Activated CD4-positive, alpha-beta T cell treated with anti-CD3 and anti-CD28 coated beads for 24 hours (primary cell): ENCODE measurements around the gene SUPT5H.
A peak's percentile ranks its signal among the peaks of the same experiment; 100 is the strongest.

Experiments
- DNase-seq, 2 donors: peaks; one replicate each; pipeline ENCODE4 v3.0.0-alpha.2; 2020; ENCODE audit warnings: low read depth in 2 of 2

The SUPT5H gene

GRCh38 chr19:39445196-39446111 is at the start of gene SUPT5H:
Gene SUPT5H (plus strand): TSS chr19:39445582. CDS start chr19:39445891, 309 bp downstream.
- DNase-seq = peak; percentile 92 to 96

- peak; percentile 94 to 96 for DNase-seq
Measured at GRCh38 chr19:39397360-39398296, 47.8 kb upstream of the SUPT5H start.

GRCh38 chr19:39398297-39398864 is 47.0 kb upstream of the SUPT5H start:
- no peak for DNase-seq

- DNase-seq = no peak
Measured at GRCh38 chr19:39399668-39400050, 45.7 kb upstream of the SUPT5H start.

GRCh38 chr19:39400061-39400460 is 45.3 kb upstream of the SUPT5H start:
- DNase-seq = no peak

- no peak for DNase-seq
Measured at GRCh38 chr19:39401070-39401548, 44.3 kb upstream of the SUPT5H start.

- DNase-seq = peak; percentile 53 to 69
Measured at GRCh38 chr19:39401549-39402345, 43.6 kb upstream of the SUPT5H start.

GRCh38 chr19:39402346-39403300 is 42.8 kb upstream of the SUPT5H start:
- peak; percentile 76 to 78 for DNase-seq

- DNase-seq = peak; percentile 90 to 91
Measured at GRCh38 chr19:39403331-39404312, 41.8 kb upstream of the SUPT5H start.

GRCh38 chr19:39405261-39405957 is 40.0 kb upstream of the SUPT5H start:
- DNase-seq = no peak

GRCh38 chr19:39405958-39406655 is 39.3 kb upstream of the SUPT5H start:
- DNase-seq = peak; percentile 74 to 81

GRCh38 chr19:39406656-39407409 is 38.5 kb upstream of the SUPT5H start, which contains the start of gene ZFP36:
Gene ZFP36 (plus strand): TSS chr19:39406847. CDS start chr19:39406905, 58 bp downstream.
- DNase-seq = peak; percentile 75 to 80

GRCh38 chr19:39407410-39407659 is 38.0 kb upstream of the SUPT5H start:
- no peak for DNase-seq

GRCh38 chr19:39407660-39408391 is 37.6 kb upstream of the SUPT5H start:
- no peak for DNase-seq

GRCh38 chr19:39408392-39409207 is 36.8 kb upstream of the SUPT5H start:
- no peak for DNase-seq
